Measurements from ENCODE around the gene PPARG.

Gene PPARG

DNA sequence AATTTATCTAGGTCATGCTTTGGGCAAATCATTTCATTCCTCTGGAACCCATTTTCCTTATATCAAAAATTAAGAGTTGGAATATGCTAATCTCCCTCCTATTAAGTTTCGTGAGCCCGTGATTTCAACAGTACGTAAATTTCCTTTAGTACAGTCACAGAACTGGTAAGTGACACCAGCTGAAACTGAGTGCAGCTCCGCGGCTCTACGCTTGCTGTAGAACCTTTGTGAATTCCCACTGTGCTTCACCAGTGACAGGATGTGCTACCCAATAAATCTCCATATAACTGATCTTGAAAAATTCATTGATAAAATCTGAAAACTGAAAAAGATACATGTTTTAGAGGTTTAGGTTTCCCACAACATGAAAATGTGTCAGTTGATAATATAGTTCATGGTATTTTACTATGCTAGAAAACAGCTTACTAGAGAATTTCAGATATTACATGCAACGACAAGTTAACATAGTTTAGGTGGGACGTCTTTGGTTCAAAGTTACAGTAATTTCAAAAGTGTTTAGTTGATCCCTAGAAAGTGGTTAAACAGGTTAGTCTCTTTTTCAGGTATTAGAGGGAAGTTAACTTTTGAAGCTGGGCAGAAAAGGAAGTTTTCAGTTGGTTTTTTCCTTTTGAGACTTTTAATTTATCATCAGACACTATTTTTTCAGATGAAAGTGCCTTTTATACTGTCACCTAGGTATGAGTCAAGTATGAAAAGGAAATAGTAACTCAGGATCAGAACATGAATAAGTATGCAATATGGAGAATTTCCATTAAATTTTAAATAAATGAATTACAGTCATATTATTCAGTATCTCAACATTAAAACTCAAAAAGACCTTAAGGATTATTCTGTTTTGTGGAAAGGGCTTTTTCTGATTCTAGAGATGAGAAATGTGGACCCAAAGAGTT lies 57.0 kb downstream of the PPARG start:
- DNase-seq, result no peak

DNA sequence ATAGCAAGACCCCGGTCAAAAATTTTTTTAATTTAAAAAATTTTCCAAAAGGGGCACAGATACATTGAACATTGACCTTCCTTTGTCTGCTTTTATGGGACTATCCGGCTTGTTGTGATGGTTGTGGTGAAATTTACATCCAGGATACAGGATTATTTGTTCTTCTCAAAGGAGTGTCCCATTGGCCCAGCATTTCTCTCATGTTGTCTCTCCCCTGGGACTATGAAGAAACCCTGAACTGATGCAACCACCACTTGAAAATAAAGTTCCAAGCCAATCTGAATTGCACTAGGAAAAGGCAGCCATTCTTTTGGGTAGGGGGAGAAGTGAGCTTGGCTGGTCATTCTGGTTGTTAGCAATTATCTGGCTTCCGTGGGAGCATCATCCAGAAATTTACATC lies 58.4 kb downstream of the PPARG start:
- DNase-seq, result no peak

DNA sequence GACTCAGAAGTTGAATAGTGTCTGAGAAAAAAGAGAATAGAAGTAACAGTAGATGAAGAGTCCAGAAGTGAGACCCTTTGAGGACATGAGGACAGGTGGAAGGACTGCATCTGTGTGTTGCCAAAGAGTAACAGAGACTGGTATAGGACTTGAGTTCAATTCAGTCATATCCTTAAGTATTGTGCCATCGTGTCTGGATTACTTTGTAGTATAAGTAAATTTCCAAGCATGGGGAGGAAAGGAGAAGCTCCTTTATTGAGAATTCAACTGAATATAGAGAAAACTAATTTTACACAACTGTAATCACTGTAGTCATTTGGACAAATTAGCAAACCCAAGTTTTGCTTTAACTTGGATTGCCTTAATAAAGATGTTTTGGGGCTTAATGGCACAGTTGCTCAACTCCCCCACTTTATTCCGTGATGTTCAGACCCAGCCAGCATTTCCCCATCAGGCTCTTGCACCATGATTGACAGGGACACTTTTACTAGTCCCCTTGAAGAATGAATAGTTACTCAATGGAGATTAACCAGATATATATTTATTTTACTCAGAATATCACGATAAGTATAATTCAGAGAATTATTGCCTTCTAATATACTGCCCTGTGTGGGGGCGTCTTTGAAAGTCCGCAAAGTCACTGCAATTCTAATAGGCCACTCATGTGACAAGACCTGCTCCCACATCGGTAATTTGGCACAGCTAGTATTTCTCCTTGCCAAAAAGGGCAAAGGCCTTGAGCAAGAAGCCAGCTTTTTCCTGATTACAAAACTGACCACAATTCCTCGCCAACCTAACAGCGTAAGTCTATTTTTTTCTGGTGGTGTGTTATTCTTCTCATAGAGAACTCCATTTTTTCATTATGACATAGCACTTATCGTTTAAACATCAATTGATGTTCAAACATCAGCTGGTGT lies 61.3 kb downstream of the PPARG start:
- no peak for DNase-seq

DNA sequence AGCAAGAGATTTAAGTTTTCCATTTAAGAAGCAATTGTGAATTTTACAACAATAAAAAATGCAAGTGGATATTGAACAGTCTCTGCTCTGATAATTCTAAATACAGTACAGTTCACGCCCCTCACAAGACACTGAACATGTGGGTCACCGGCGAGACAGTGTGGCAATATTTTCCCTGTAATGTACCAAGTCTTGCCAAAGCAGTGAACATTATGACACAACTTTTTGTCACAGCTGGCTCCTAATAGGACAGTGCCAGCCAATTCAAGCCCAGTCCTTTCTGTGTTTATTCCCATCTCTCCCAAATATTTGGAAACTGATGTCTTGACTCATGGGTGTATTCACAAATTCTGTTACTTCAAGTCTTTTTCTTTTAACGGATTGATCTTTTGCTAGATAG lies 62.3 kb downstream of the PPARG start:
- DNase-seq, result no peak

DNA sequence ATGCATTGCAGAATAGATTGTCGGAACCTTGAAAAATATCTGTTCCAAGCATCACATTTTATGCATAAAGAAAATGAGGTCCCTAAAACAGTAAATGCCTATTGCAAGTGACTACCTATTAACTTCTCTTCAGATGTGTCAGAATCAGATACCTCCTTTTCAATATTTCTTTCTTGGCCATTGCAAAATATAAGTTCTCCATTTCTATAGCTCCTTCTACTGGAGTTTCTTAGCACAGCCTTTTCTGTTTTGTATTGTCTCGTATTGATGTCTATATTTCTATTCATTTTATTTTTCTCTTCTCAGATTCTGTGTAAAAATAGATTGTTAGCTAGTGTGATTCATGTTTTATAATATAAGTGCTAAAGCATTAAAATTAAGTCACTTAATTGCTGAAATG lies 63.4 kb downstream of the PPARG start:
- DNase-seq, result no peak

DNA sequence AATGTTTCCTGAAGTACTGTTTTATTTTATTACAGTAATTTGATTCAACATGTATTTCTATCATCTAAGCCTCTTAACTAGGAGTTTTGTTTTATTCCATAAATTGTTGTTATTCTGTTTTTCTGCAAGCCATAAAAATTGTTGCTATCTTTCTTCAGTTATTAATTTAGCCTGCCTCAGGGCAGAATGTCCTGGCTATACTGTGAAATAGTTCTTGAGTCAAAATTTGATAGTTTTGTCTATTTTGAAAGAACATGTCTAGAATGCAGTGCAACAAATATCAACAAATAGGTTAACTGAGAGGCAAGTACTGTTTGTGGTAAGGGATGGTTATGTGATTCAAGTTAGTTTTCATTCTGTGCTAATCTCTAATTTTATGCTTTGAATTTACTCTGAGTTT lies 63.9 kb downstream of the PPARG start:
- no peak for DNase-seq

DNA sequence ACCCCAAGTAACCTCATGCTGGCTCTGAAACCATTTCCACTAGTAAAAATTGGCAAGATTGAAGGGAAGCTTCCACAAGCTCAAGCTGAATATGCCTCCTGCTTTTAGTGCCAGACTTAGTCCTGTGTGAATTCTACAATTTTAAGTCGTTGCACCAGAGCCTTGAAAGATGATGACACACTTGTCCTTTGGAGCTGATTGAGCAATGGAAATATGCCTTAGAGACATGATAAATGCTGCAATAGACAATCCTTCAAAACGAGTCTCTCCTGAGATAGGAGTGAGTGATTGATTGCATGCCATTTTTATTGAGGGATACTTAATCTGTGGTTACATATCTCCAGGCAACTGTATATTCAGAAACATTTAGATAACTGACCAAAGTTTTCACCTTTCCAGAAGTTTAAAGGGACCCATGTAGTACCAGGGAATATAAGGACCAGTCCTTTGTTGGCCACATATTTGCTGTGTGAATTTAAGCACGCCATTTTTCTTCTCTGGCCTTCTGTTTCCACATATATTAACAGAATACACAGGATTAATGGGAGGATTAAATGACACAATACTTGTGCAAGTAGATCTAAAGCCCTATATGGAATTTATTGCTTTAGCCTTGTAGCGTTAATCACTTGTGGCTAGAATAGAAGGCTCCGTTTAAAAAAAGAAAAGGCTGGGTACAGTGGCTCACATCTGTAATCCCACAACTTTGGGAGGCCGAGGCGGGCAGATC lies 65.1 kb downstream of the PPARG start:
- DNase-seq, result no peak

DNA sequence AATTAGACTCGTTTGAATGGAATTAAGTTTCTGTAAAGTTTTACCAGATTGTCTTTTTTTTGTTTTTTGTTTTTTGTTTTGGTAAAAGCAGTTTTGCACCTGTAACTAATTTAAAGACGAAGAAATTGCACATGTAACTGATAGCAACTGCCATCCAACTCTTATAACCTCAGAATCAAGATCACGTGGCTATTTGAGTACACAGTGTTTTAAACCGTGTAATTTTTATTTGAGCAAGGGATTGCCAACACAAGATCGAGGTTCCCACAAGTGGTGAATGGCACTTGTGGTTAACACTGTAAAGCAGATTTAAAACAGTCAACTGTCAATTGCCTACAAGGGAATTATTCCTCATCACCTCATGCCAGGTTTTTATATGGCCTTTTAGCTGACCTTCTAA lies 67.3 kb downstream of the PPARG start:
- DNase-seq, result no peak

DNA sequence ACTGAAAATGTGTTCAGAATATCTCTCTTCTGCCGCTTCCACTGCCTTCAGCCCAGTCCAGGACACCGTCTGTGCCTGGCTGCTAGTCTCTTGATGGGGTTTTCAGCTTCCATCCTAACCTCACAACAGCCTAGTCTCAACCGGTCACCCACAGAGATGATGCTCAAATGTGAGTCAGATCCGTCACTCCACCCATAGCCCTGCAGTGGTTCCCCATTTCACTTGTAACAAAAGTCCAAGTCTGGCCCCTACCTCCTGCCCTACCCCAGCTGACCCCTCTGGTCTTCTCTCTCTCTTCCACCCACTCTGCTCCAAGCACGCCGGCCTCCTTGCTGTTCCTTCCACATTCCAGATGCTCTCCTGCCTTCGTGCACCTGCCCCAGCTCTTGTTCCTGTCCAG lies 68.1 kb downstream of the PPARG start:
- DNase-seq, result no peak

DNA sequence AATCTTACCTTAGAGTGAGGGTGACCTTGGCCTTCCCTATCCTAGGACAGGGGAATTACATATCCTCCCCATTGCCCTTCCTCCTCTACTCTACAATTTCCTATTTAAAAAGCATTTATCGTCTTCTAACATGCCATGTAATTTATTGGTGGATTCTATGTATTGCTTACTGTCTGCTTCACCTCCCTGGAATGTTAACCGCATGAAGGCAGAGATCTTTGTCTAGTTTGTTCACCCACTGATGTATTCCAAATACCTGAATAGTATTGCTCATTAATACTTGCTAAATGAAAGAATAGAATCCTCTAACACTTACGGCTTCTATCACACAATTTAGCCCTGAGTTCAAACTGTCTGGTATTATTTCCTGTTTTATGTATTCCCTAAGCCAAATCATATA lies 68.6 kb downstream of the PPARG start:
- no peak for DNase-seq

DNA sequence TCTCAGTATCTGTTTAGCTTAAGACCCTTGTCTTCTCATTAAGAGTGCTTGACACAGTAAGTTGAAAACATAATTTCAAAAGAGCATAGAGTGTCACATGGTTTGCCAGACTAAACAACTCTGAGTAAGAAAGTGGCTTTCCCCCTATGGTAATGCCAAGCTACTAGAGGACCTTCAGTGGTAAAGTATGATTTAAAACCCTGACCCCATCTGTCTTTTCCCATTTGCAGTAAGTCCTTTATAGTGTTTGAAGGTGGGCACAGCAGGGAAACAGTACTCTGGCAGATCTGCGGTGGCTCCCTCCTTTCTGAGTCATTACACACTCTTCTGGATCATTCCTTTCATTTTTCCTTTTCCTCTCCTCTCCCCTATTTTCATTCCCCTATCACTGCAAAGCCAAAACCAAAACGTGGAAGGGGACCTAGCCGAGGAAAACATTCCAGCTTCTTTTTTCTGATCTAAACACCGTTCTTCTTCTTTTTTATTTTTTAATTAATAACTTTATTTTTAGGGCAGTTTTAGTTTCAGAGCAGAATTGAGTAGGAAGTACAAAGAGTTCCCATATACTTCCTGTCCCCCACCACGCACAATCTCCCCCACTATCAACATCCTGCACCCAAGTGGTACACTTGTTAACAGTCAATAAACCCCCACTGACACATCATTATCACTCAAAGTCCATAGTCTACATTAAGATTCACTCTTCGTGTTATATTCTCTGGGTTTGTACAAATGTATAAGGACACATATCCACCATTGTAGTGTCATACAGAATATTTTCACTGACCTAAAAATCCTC lies 74.7 kb downstream of the PPARG start:
- no peak for DNase-seq

DNA sequence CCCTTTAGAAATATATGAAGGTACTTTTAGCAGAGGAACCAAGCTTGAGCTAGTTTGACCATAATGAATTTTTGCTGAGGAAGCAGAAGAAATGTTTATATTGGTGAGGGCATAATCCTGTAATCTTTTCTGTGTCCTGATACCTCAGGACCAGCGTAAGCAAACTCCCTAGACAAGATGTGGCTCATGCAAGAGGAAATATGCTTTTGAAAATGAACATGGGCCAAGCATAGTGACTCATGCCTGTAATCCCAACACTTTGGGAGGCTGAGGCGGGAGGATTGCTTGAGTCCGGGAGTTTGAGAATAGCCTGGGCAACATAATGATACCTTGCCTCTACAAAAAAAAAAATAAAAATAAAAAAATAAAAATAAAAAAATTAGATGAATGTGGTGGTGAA lies 78.5 kb downstream of the PPARG start:
- DNase-seq, result no peak

DNA sequence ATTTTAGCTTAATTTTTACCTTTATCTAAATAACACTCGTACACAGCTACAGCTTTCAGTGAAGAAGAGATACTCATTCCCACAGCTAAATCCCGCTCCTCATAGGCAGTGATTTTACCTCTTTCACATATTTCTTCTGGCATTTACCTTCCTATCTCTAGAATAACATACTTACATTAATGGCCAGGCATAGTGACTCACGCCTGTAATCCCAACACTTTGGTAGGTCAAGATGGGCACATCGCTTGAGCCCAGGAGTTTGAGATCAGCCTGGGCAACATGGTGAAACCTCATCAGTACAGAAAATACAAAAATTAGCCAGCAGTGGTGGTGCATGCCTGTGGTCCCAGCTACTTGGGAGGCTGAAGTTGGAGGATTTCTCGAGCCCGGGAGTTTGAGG lies 80.2 kb downstream of the PPARG start:
- DNase-seq, result no peak

DNA sequence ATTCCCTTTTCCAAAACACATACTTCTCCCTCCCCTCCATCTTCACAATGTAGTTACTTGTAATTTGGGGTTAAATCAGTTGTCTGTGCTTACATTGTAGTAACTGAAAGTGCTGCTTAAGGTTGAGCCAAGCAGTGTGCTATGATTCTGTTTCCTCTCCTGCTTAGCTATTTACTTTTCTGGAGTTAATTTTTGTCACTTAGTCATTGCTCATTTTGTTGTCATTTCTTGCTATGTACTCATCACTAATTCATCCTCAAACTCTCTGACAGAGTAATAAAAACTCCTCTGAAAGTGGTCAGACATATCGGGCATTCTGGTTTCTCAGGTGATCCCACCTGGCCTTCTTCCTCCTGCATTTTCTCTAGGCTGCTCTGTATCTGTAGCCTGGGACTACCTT lies 80.7 kb downstream of the PPARG start:
- DNase-seq, result no peak

DNA sequence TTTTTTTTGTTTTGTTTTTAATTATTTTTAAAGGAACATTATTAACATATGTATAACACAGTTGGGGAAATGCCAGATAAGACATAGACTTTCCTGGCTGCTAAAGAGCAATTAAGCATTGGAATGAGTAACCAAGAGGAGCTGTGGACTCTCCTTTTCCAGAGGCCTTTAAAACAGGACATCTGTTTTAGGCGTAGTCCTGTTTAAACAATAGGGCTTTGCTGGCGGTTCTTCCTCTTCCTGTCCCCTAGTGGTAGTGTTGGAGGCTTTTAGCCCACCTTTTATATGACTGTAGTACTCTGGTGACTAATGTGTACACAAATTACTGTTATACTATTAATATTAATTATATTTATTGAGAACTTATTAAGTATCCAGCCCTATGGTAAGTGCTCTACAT lies 81.9 kb downstream of the PPARG start:
- no peak for DNase-seq

DNA sequence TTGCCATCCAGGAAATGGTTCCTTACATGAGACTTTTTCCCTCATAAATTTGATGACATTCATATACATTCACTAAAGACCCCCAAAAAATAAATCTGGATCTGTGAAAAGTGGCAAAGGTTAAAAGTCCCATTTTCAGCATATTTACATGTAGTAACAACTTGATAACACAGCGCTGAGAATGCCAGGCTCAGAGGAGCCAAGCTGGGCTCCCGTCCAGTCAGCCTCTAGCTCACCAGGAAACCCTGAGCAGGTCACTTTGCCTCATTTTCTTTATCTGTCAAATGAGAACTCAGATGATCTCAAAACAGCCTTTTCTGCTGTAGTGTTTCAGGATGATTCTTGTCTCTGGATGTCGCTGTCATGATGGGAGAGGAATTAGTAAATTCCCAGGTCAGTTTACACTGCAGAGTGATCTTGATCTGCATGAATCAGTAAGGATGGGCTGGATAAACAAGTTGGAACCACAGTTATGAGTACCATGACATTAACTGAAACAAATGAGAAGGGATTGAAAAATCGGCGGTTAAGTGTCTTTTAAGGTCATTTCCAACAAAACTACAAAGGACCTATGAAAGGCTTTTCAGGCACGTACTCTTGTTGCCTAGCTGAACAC lies 82.8 kb downstream of the PPARG start:
- DNase-seq, result no peak

DNA sequence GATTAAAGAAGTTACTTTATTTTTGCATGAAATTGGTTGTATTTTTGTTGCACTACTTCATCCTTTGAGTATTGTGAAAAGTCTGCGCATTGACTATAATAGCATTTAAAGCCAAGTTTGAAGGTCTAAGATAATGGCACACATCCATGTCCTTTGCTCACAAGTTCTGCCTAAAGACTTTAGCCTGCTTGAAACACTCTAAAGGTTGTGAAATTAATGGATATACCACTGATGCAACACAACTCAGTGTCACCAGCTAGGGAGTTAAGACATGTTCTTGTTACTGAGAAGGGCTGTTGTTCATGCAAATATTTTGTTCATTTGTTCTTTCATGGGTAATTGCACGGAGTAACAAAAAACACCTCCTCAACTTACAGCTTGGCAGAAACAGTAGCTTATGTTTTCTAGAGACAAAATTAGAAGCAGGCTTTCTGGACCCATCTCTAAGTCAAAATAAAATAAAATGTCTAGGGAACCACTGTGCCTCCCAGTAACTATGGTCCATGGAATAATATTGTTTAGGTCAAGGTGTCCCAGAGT lies 83.9 kb downstream of the PPARG start:
- no peak for DNase-seq

DNA sequence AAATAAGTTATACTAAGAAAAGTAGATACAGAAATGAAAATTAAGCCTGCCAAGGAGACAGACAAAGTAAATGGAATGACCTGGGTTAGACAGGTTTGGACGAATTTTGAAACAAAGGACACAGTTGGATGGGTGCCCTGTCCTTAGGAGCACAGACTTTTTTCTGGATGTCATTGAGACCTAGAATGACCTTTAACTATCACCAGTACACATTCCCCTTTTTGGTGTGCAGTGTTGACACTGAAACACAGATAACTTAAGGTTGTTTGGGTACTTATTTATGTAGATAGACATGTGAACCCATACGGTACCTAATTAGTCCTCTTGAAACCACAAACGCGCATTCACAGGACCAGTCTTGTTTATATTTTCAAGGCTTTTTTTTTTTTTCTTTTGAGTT lies 86.7 kb downstream of the PPARG start:
- no peak for DNase-seq

DNA sequence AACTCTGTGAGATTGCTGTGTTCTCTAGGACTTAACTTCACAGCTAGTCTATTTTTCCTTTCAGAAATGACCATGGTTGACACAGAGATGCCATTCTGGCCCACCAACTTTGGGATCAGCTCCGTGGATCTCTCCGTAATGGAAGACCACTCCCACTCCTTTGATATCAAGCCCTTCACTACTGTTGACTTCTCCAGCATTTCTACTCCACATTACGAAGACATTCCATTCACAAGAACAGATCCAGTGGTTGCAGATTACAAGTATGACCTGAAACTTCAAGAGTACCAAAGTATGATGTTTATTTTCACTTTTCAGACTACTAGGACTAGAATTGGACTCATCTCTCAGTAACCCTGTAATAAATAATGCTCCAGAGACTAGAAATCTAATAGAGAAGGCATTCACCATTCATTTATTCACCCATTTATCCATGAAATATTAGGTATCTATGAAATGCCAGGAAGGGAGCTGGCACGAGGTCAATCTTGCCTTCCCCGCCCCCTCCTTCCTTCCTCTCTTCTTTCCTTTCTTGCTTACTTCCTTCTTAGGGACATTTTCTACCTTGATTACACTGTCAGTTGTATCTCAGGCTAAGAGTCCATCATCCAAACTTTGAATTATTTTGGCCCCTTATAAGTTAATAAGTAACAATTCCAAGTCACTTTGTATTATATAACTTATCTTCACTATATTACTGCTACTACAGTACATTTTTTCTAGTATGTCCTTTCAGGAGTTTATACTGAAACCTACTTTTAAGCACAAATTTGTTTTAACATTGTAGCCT lies 91.0 kb downstream of the PPARG start:
- DNase-seq, result no peak

DNA sequence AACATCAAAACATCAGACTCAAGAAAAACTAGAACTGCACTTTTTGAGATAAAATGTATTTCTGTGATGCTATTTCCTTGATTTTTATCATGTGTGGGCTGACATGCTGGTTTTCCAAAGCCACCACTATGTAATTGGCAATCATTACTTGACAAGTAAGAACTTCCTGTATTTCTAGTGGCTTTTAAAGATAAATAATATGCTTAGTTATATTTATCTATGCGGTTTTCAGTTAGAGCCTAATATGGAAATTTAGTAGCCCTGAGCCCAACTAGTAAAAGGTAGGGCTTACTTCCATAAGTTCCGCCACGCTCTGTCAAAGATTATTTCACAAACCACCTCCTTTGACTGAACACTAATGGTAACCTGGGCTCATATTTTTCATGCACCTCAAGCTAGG lies 91.6 kb downstream of the PPARG start:
- DNase-seq, result no peak

DNA sequence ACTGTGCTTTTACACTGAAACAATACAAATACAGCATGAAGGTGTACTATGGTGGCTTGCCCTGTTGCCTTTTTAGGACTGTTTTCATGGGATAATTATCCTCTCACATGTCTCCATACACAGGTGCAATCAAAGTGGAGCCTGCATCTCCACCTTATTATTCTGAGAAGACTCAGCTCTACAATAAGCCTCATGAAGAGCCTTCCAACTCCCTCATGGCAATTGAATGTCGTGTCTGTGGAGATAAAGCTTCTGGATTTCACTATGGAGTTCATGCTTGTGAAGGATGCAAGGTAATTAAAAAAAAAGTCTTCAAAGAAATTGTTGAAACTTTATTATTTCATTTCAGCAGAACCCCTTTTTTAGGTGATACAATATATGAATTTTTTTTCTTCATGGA lies 92.3 kb downstream of the PPARG start:
- DNase-seq, result no peak

Data from effector CD8-positive, alpha-beta T cell (primary cell).